Measurements from ENCODE around the gene GTPBP10.

GTPBP10 gene

GRCh38 chr7:90433221-90433620 lies 86.7 kb downstream of the GTPBP10 start:
- TF ChIP-seq CTCF (conservative IDR thresholded peaks at IDR 0.05; ENCODE audit: low read depth) = no peak

More at GRCh38 chr7:90433221-90433620, 86.7 kb downstream of the GTPBP10 start:
- H3K27ac ChIP-seq = no peak overlapping the region
- DNase-seq (ENCODE audit: low spot score) = no peak
- POLR2A ChIA-PET (ENCODE audit: low non-redundant PET) = no interaction called here
- CTCF ChIA-PET = no interaction called here

Data from RWPE1 (cell line).